GDM1 (cell line): Measurements from ENCODE around the gene LAMC2.
"Not testable (repeated sequence)": the region's sequence is repeated elsewhere in the genome, so short reads cannot be mapped to it uniquely, and the experiment has no call there.

ENCODE experiments used
- DNase-seq: peaks from one replicate; lab custom pipeline; 2025; lab: John Stamatoyannopoulos, UW

Gene LAMC2

DNA sequence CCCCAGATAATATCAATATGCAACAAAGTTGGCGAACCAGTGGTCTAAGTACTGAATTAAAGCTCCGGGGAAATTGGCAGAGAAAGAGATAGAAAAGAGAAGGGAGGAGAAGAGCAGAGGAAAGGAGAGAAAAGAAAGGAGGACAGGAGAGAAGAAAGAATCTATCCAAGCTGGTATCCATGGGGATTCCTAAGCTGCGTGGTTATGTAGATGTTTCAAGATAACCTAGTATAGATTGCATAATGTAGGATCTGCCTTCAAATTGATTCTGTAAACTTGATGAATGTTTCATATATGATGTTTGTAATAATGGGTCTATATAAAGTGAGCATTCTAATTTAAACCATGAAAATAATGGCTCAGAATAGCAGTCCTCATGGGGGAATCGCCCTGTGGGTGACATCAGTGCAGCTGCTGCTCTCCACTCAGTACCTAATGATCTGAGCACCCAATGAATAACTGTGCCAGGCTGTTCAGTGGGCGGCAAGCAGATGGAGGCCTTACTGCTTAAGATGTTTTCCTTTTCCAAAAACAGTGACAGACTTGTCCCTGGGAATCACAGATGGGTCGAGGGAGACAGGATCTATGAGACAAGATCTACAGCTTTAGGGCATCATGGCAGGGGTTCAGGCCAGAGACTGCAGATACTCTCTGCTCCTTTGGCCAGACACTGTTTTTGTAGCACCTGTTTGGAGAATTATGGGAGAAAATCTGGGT lies 78.0 kb downstream of the LAMC2 start:
- DNase-seq: no peak

DNA sequence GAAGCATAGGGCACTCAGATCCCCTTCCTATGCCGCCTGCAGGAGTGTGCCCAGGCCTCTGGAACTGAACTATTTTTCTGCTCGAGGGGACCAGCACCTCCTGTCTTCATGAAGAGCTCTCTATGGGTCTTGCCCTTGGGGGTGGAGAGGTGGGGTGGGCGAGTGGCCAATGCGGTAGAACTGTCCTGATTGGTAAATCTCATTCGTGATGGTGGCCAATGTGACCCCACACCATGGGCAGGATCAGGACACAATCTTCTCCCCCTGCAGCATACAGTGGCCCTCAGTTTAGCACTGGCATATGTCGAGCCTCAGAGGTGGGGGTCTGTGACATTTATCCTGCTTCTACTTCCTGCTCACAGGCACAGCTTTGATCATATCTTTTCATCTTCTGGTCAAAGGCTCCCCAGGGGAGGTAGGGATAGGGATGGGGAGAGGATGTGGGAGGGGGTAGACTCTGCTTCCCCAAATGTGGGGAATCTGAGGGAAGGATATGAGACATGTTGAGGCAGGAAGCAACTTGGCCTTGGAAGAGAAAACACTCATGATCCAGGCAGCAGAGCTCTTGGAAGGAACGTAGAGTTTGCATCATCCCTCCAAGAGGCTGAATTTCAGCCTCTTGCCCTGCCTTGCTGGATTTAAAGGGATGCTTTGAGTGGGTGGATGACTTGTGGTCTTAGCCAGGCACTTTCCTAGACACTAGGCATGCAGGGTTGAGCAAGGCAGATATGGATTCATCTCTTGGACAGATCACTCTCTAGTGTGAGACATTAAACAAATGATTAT lies 81.8 kb downstream of the LAMC2 start:
- DNase-seq: no peak

DNA sequence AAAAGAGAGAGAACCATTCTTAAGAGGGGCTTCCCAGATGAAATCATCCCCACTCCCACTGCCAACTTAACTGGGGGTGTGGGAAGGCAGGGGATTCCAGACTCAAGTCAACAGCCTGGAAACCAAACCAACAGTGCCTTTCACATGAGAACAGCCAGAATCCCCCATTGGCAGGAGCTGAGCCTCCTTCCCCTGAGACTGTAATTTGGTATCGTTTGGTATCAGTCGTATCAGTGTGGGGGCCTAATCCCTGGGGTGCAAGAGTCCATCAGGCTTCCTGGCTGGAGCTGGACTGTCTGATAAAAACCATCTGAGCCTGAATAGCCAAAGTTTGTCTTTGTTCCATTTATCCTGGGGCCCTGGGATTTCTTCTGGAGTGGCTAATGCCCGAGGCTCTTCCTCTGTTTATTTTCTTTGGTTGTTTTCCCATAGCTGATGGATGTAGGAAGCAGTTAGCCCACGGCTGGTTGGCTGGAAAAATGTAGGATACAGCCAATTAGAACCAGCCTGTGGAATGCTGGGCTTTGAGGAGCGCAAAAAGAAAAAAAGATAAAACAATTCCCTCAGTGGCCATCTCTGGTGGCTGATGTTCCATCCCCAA lies 84.6 kb downstream of the LAMC2 start:
- no peak for DNase-seq

DNA sequence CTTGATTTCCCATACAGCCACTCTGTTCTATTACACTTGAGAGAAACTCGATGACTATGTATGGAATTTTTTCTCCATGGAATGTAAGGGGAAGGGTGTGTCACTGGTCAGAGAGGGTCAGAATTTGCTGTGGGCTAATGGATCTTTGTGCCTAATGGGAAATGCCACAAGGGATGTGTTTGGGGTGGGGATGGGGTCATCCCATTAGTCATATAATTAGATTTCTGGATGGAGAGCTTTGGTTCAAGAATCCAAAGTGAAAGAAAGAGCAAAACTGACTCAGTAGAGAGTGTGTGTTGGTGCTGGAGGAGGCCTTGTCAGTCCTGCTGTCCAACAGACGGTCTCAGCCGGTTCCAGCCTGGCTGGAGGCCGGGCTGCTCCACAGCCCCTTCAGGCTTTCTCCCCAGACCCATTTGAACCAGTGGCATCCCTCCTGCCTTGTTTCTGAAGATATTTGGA lies 86.4 kb downstream of the LAMC2 start:
- DNase-seq: no peak

DNA sequence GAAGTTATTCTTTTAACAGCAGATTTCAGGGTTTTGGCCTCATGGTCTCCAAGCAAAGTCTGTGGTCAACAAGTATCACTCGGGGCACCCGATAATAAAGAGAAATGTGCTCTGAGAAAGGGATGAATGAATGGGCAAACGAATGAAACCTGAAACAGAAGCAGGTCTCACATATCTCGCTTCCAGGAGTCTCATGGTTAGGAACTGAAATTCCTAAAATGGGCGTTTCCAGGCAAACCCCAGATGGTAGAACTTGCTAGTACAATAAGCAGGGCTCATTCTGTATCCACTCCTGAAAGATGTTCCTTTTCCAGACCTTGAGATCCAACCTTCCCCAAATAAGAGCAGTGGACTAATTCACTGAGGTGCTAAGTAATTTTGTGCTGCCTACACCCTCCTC lies 87.2 kb downstream of the LAMC2 start:
- no peak for DNase-seq

DNA sequence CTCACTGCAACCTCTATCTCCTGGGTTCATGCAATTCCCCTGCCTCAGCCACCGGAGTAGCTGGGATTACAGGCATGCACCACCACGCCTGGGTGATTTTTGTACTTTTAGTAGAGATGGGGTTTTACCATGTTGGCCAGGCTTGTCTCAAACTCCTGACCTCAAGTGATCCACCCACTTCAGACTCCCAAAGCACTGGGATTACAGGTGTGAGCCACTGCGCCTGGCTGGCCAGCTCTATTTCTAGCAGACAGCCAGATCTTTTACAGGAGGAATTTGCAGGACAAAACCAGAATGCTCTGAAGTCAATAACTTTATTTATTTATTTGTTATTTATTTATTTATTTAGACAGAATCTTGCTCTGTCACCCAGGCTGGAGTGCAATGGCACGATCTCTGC lies 87.9 kb downstream of the LAMC2 start:
- not testable (repeated sequence) for DNase-seq

DNA sequence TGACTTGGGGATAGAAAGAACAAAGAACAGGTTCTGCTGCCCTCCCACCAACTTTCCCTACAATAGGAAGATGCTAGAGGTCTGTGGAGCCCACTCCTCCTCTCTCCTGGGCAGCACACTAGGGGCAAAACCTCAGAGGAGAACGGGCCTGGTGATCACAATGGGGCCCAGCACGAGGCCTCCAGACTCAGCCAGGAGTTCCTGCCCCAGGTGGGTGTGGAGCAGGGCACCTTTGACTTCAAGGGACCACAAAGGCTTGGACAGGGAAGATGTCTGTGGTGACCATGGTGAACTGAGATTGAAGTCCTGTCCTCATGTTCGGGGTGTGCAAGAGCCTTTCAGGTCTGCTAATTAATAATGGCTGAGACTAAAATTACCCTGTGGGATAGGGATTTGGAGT lies 88.8 kb downstream of the LAMC2 start:
- DNase-seq: no peak

DNA sequence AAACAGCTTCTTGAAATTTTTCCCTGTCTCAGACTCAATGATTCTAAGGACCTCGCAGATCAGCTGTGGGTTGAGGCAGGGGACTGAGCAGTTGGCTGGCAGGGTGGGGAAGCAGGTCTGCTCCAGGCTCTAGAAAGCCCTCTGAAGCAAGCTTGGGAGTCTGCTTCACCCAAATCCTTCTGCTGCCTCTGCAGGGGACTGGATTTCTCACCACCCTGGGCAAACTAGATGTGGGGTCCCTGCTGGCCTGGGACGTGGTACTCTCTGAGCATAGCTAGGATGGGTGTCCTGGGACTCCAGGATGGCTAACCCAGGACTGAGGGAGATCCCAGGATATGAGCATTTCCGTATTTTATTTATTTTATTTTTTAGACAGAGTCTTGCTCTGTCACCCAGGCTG lies 89.3 kb downstream of the LAMC2 start:
- DNase-seq: no peak

DNA sequence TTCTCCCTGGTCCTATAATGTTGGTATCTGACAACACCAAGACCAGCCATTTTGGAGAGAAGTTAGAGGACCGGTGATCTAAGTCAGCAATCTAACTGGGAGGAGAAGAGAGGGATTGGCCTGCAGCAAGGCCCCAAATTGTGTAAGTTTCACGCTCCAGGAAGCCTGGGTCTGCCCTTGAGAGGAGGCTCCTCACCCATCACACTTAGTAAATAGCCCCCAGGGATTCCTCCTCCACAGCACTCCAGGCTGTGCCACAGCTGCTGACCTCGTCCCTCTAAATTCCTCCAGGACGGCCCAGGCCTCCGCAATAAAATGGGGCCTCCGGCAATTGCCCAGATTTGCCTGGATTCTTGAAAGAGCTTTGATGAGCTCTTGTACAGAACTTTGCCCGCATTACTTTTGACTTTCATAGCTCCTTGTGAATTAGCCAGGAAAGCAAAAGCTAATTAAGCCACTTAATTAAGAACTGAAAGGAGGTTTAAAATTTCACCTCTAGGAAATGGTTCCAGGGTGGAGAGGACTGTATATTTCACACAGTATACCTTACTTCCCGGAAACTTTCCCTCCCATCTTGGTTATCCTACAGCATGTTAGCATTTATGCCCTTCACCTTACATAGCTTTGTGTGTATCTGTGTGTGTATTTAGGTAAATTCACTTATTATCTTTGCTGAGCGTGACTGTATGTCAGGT lies 90.5 kb downstream of the LAMC2 start:
- no peak for DNase-seq

DNA sequence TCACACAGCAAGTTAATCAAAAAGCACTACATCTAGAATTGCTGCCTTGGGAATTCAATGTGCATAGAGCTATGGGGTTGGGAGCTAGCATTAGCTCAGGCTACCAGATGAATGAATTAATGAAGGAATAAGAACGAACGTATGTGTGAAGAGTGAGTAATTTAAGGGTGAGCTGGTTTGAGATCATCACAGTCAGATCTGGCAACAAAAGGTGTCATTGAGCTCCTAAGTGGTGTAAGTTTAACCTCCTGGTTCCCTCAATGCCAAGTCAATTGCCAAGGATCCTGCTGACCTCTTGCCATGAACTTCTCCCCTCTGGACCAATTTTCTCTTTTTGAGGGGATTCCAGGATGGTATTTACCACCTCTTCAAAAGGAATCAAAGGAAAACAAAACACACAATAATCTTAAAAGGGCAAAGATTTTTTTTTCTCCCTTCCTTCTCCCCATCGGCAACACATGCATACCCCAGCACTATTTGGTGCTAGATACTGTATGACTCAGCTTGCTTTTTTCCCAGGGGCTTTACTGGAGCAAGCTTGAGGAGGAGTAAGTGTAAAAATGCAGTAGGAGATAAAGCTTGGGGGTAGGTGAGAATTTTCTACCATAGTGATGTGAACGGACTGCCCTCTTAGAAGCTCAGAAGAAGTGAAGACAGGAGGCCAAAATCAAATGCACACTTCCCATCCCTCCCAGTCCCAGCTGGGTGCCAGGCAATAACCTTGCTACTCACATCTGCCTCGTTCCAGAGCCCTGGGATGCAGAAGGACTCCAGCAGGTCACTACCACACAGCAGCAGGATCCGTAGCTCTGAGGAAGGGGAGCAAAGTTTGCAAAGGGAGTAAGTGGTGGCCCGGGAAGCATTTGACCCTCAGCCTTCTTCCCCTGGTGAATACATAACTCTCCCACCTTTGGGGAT lies 92.0 kb downstream of the LAMC2 start:
- no peak for DNase-seq

DNA sequence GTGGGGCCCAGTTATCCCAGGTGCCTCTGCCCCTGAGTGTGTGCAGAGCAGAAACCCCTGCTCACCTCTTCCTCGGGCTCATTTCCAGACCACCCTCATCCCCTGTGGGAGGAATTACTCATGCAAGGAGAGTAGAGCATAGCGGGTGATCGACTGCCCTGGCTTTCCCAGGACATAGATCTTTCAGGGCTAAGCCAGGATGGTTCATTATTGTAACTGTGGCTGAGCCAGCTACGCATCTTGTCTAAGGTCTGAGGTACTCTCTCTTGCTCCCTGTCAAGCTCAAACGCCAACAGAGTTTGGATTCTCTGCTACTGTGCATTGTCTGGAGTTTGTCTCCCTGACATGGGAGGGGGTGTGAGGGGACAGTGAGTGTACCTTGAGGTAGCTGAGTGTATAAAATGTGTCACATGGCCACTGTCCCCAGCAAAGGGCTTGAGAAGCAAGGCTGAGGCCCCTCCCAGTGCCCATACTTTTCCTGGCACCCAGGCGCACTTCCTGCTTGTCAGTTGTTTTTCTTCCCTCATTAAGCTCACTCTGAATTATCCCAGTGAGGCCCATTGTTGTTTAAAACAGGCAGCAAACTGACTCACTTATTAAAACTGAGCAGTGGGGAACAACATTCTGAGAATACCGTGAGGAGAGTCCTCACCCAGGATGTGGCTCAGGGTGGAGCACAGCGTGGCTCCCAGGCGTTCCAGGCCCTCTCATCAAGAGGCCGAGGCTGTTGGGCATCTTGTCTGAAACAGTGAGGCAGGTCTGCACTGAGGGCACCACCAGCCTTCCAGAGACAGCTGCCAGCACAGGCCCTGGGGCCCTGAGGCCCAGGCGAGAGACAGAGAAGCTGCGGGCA lies 92.9 kb downstream of the LAMC2 start:
- DNase-seq: no peak

DNA sequence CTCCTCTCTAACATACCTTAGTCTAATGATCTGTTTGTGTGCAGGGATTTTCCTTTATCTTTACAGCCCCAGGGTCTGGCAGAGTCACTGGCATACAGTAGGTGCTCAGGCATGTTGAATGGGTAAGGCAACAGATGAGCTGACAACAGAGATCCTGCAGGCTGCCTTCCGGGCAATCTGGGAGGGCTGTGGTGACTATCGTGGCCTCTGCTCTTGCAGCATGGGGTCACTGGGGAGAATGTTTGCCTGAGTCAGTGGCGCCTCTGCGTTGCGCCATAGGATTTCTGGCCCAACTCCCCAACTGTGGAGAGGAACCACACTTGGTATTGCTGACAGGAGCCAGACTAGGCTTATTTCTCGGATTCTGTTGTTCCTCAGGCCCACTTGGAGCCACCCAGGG lies 93.8 kb downstream of the LAMC2 start:
- no peak for DNase-seq

DNA sequence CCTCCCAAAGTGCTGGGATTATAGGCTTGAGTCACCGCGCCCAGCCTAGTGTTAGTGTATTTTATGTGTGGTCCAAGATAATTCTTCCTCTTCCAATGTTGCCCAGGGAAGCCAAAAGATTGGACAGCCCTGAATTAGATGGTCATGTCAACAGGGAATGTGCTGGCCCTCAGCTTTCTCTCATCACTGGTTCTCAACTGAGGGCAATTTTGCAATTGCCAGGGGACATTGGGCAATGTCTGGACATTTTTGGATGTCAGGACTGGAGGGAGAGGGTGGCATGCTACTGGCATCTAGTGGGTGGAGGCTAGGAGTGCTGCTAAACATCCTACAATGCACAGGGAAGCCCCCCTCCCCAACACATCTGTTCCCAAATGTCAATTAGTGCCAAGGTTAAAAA lies 95.0 kb downstream of the LAMC2 start:
- no peak for DNase-seq

DNA sequence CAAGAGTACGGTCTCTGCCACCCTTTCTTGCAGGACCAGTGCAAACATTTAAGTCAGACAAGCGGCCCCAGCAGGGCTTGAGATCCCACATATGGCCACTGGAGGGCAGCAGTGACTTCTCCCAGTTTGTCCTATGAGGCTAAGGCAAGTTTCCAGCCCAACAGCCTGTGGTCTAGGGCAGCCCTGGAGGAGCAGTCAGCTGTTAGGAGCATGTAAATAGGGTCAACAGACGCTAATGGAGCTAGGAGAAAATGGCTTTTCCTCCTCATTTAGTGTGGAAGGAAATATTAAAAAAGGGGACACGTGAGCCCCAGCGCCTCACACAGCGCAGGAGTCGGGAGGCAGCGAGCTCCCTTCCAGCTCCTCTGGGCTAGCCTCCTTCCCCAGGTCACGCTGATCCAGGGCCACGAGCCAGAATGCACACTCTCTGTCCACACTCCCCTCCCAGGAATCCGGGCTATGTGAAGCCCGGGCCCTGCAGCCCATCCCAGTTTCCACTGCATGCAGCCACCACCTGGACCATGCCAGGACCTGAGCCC lies 95.6 kb downstream of the LAMC2 start:
- DNase-seq: peak; percentile 69

DNA sequence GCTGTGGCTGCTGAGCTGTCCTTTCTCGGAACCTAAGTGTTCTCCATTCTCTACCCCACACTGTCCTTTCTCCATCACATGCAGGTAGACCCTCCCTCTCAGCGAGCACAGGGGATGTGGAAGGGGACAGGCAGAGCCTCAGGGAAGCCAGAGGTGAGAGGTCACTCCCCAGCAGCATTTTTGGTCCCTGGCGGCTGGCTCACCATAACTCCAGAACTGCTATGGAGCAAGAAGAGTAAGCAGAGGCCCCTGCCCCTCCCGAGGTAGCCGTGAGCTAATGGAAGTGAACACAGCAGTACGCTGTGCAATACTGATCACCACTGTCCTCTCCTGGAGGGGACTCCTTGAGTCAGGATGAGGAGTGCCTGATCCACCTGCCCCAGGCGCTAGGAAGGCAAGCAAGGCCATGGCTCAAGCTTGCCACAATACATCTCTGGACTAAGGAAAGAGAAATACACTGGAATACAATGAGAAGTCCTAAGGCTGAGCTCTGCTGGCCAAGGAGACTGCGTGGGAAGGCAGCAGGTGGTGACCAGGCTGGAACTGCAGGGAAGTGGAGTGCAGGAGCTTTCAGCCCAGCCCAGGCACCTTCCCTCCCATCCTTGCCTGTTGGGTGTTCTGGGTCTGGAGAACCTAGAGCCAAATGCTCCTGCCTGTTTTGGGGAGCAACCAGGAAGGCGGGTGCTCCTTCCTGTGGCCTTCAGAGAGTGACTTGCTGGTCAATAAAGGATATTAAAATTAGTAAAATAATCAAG lies 96.2 kb downstream of the LAMC2 start:
- DNase-seq: no peak

DNA sequence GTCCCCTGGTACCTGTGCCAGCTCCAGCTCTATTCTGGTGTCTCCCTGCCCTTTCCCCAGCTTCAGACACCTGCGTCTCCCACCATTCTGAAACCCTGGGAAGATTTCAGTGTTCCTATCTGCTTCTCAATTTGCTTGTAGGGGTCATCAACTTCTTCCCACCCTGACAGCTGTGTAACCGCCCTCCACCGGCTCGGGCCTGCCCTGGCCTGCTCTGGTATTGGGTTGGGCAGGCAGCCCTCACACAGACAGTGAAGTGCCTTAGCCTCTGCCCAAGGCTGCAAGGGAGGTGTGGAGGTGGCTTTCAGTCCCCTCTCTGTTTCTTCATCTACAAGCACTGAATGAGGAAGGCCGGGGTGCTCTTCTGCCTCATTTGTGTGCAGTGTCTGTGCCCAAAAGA lies 97.2 kb downstream of the LAMC2 start:
- DNase-seq: no peak

DNA sequence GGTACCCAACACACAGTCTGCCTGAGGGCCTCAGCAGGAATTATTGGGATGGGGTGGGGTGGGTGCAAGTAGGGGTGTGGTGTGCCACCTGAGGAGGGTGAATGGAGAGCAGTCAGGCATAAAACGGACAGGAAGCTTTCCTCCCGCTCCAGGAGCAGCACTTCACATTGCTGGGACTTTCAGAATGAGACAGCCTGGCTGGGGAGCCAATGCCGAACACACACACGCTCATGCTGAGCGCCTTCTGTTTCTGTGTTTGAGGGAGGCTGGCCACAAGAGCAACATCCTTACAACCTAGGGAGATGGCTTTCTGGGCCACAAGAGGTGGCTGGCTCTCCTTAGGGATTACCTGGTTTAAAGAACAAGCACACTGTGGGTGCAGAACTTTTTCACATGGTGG lies 98.0 kb downstream of the LAMC2 start:
- DNase-seq: no peak

DNA sequence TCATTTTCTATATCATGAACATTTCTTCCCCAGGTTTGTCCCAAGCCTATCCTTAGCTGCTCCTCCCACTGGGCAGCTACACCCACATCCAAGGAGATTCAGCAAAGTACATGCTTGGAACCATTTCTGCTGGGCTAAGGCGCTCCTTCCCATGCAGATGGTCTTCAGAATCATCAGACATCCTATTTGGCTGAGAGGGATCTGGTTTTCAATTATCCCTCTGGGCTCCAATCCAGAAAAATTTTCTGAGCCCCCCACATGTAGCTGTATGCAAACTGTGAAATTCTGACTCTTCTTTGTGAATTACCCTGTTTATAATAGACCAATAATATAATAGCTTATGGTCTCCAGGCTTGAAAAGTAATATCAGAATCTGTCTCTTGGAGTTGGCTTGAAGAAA lies 99.2 kb downstream of the LAMC2 start:
- DNase-seq: no peak

DNA sequence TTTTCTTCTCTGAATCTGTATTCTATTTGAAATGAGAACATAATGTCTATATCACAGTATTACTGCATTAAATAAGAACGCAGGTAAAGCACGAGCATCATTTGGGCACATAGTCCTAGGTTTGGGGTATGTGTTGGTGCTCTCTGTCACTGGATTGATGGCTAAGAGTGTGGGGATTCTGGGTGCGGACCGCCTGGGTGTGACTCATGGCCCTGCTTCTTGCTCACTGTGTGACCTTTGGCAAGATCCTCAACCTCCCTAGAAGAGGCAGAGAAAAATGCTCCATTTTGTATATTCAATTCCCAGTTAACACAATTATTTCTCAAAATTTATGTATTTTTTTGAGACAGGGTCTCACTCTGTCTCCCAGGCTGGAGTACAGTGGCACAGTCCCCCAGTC lies 99.7 kb downstream of the LAMC2 start:
- no peak for DNase-seq
